ENCODE results near the gene PLPP6.
A peak's percentile ranks its signal among the peaks of the same experiment; 100 is the strongest.

The PLPP6 gene

GRCh38 chr9:4662989-4663792 lies 1.1 kb downstream of the PLPP6 start:
- DNase-seq: no peak

- no peak for DNase-seq
Measured at GRCh38 chr9:4663956-4664355, 1.9 kb downstream of the PLPP6 start.

- DNase-seq: no peak
Measured at GRCh38 chr9:4665357-4665756, 3.3 kb downstream of the PLPP6 start.

GRCh38 chr9:4666042-4666699 lies 4.1 kb downstream of the PLPP6 start, which contains the start of gene SPATA6L:
SPATA6L (minus strand) TSS chr9:4666480; CDS start chr9:4666250, 230 bp downstream.
- DNase-seq: peak; percentile 79

- no peak for DNase-seq
Measured at GRCh38 chr9:4667681-4668080, 5.6 kb downstream of the PLPP6 start.

GRCh38 chr9:4668604-4669003 lies 6.5 kb downstream of the PLPP6 start:
- no peak for DNase-seq

GRCh38 chr9:4669890-4670289 lies 7.8 kb downstream of the PLPP6 start:
- no peak for DNase-seq

GRCh38 chr9:4670591-4670990 lies 8.5 kb downstream of the PLPP6 start:
- no peak for DNase-seq

GRCh38 chr9:4671737-4672136 lies 9.6 kb downstream of the PLPP6 start:
- DNase-seq: no peak

- DNase-seq: no peak
Measured at GRCh38 chr9:4674783-4675182, 12.7 kb downstream of the PLPP6 start.

GRCh38 chr9:4677392-4677791 lies 15.3 kb downstream of the PLPP6 start:
- DNase-seq: no peak

- DNase-seq: no peak
Measured at GRCh38 chr9:4678679-4679267, 16.7 kb downstream of the PLPP6 start.

- DNase-seq: peak; percentile 100
Measured at GRCh38 chr9:4679268-4680172, 17.4 kb downstream of the PLPP6 start, which contains the start of gene CDC37L1. CDC37L1 (plus strand) TSS chr9:4679569; CDS start chr9:4679768, 199 bp downstream.

GRCh38 chr9:4680173-4680525 lies 18.1 kb downstream of the PLPP6 start:
- DNase-seq: no peak

- no peak for DNase-seq
Measured at GRCh38 chr9:4680750-4681149, 18.7 kb downstream of the PLPP6 start.

- no peak for DNase-seq
Measured at GRCh38 chr9:4684820-4685219, 22.7 kb downstream of the PLPP6 start.

GRCh38 chr9:4686112-4686511 lies 24.0 kb downstream of the PLPP6 start:
- DNase-seq: no peak

GRCh38 chr9:4686584-4686983 lies 24.5 kb downstream of the PLPP6 start:
- DNase-seq: no peak

GRCh38 chr9:4689021-4689420 lies 26.9 kb downstream of the PLPP6 start:
- no peak for DNase-seq

GRCh38 chr9:4689687-4690104 lies 27.6 kb downstream of the PLPP6 start:
- DNase-seq: no peak

GRCh38 chr9:4690144-4690543 lies 28.1 kb downstream of the PLPP6 start:
- no peak for DNase-seq

GRCh38 chr9:4691795-4692194 lies 29.7 kb downstream of the PLPP6 start:
- DNase-seq: no peak

GRCh38 chr9:4700091-4700490 lies 38.0 kb downstream of the PLPP6 start:
- no peak for DNase-seq

Measured in activated effector memory CD4-positive, alpha-beta T cell treated with anti-CD3 and anti-CD28 coated beads, Interleukin-2, amount 50 U/mL, for 16 hours (primary cell).